GM18508 (cell line): ENCODE measurements around the gene RNF223.
A peak's percentile ranks its signal among the peaks of the same experiment; 100 is the strongest.

Source experiments
- ATAC-seq: cut with Tn5 transposase; IDR thresholded peaks from one replicate; pipeline ENCODE4 v1.9.1; 2021; ENCODE audit warnings: moderate number of reproducible peaks; ENCODE audit not compliant: insufficient read depth, unreplicated experiment

Gene RNF223

GRCh38 chr1:1073743-1074587, at the start of gene RNF223:
TSS of gene RNF223 (minus strand) at chr1:1074306. CDS start at chr1:1072566, 1,740 bp downstream.
- no peak for ATAC-seq

- no peak for ATAC-seq
Measured at GRCh38 chr1:1122981-1123480, 48.9 kb upstream of the RNF223 start.

- no peak for ATAC-seq
Measured at GRCh38 chr1:1122078-1122811, 48.1 kb upstream of the RNF223 start.

GRCh38 chr1:1121611-1122077, 47.5 kb upstream of the RNF223 start:
- no peak for ATAC-seq

- ATAC-seq = no peak
Measured at GRCh38 chr1:1120866-1121591, 46.9 kb upstream of the RNF223 start.

- no peak for ATAC-seq
Measured at GRCh38 chr1:1120096-1120495, 46.0 kb upstream of the RNF223 start.

GRCh38 chr1:1119272-1119890, 45.3 kb upstream of the RNF223 start:
- no peak for ATAC-seq

GRCh38 chr1:1118876-1119220, 44.7 kb upstream of the RNF223 start:
- no peak for ATAC-seq

GRCh38 chr1:1118011-1118875, 44.1 kb upstream of the RNF223 start:
- ATAC-seq = no peak

GRCh38 chr1:1117469-1117831, 43.3 kb upstream of the RNF223 start:
- no peak for ATAC-seq

- ATAC-seq = no peak
Measured at GRCh38 chr1:1116701-1117468, 42.8 kb upstream of the RNF223 start.

GRCh38 chr1:1115786-1116700, 41.9 kb upstream of the RNF223 start, which contains the start of gene C1orf159:
TSS of gene C1orf159 (minus strand) at chr1:1116089. CDS start at chr1:1091543, 24,546 bp downstream.
- ATAC-seq = peak; percentile 63

- no peak for ATAC-seq
Measured at GRCh38 chr1:1115136-1115785, 41.2 kb upstream of the RNF223 start.

- ATAC-seq = no peak
Measured at GRCh38 chr1:1114431-1114830, 40.3 kb upstream of the RNF223 start.

GRCh38 chr1:1112237-1112985, 38.3 kb upstream of the RNF223 start:
- ATAC-seq = no peak

- no peak for ATAC-seq
Measured at GRCh38 chr1:1111516-1112236, 37.6 kb upstream of the RNF223 start.
